GM21786 (cell line): ENCODE results near the gene HOXD10.

ENCODE experiments used
- ATAC-seq: cut with Tn5 transposase; IDR thresholded peaks from one replicate; pipeline ENCODE4 v1.9.1; 2021; ENCODE audit not compliant: unreplicated experiment

The HOXD10 gene

GRCh38 chr2:176115883-176116813, at the start of gene HOXD10:
Gene HOXD10 (plus strand): TSS chr2:176116778. CDS start chr2:176116834, 56 bp downstream.
- no peak for ATAC-seq

- no peak for ATAC-seq
These were observed 48.8 kb upstream of the HOXD10 start for GRCh38 chr2:176067589-176068418.

DNA sequence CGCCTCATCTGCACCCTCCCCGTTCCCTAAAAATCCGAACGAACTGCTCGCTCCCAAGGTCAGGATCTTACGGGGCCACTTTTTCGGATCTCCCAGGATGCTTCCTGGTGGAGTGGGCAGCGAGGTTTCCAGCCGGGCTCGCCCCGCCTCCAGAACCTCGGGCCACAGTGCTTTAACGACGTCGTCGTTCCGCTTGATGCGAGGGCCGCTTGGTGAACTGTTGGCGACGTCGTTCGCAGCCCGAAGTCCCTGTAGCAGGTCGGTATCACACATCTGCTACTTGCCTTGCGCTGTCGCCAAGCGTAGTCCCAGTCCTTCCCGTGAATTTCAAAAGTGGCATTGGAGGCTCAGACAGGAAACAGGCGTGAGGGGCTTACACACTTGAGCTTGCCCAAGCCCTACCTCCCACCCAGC, 48.2 kb upstream of the HOXD10 start:
- no peak for ATAC-seq

DNA sequence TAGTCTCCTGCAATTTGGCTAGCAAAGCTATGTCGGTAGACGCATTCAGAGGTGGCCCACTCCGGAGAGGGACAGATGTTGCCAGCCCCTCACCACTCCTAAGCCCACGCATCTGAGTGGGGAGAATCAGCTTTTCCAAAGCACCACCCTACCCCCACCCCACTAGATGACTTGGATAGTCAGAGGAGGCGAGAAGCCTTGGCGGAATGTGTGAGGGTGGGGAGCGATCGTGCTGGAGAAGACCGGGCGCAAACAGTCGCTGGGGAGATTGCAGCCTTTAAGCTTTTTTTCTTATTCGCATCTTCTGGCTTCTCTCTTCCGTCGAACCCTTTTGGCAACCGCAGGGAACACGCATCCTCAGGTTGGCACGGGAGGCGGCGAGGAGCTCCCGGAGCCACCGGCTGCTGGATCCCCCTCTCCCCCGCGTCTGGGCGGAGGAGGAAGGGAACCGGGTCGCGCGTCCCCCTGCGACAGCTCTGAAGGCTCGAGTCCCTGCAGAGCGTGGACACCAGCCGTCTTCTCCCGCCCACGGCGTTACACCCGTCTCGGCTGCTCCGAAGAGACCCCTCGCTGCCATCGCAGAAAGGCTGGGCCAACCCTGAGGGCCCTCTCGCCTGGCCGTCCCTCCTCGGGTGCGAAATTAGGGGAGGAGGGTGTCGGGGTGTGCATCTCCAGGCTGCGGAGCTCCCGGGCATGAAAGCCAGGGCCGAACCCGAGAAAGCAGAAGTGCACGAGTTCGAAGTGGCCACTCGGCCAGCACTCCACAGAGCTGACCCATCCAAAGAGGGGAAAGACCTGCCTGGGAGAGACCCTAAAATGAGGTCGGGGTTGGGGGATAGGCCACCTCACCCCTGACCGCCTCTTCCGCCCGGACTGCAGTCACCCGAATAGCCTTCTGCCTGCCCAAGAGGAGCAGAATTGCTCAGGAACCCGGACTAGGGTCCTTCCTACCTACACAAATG, 45.0 kb upstream of the HOXD10 start:
- no peak for ATAC-seq

DNA sequence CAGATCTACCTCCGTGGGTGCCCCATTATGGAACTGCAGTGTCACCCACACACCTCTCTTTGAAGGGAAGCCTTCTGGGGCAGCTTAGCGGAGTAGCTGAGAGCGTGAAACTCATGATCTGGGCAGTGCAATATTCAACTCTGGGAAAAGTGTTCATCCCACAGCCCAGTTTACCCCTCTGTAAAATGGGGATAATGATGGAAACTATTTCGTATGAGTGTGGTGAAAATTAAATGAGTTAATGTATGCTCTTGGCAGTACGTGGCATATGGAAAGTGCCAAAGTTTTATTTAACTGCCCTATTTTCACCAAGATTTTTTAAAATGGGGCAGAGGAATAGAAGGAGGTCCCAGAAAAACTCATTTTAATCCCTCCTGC, 44.3 kb upstream of the HOXD10 start:
- no peak for ATAC-seq

DNA sequence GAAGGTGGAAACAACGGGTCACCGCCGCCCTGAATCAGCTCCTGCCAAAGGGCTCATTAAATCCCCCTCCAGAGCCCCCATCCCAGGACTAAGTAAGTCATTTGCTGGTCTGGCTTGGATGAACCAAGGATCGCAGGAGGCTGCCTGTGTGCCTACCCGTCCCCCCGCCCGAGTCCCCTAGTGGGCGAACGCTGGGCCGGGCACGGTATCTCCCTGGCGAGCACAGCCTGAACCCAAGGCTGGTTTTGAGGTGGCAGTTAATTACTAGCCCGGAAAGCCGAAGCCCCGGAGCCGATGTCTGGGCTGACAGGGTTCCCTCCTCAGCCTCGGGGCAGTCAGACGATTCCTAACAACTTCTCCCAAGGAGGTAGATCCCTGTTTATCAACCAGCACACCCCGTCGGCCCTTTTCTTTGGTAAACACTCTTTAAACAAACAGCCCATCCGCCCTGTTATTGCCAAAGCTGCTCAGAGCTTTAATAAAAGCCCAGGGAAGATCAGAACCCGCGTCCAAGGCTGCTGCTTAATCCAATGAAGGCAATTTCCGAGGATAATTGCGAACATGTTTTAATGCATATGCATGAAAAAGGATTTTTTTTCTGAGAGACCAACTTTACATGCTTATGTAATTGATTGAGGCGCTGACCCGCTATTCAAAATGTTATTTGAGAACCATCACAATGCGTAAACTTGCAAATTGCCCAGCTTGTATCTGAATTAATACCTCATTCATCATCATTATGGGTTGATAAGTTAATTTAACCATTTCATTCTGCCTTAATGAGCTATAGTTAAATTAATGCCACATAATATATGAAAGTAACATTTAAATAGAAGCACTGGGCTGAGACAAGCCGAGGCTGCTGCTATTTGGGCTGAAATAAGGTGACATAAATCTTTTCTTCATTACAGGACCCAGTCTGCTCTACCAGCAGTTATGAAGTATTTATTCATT, 43.4 kb upstream of the HOXD10 start:
- ATAC-seq = no peak

DNA sequence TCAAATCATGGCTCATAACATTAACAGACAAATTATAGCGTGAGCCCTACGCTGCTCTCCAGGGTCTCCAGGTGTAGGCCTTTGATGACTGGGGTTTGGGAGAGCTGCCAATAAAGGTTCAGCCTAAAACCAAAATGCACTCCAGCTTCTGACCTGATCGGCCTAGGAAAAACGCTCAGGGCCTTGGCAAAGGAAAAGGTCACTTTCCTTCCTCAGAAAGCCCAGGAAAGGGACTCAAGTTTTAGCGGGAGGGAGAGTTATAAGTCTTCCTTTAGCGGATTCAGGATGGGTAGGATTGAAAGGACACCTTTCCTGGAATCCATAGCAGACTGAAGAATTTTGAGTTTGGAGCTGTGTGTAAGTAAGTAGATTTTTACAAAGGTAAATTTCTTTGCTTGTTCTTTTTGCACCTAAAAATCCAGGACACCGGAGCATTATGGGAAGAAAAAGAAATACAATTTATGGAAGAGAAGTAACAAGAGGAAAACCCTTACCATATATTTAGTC, 41.6 kb upstream of the HOXD10 start:
- no peak for ATAC-seq

- no peak for ATAC-seq
These were observed 41.1 kb upstream of the HOXD10 start for GRCh38 chr2:176075481-176075880.

GRCh38 chr2:176076063-176076462, 40.5 kb upstream of the HOXD10 start:
- ATAC-seq = no peak

- no peak for ATAC-seq
These were observed 39.8 kb upstream of the HOXD10 start for GRCh38 chr2:176076796-176077195.

GRCh38 chr2:176078541-176079284, 37.9 kb upstream of the HOXD10 start:
- ATAC-seq = no peak

DNA sequence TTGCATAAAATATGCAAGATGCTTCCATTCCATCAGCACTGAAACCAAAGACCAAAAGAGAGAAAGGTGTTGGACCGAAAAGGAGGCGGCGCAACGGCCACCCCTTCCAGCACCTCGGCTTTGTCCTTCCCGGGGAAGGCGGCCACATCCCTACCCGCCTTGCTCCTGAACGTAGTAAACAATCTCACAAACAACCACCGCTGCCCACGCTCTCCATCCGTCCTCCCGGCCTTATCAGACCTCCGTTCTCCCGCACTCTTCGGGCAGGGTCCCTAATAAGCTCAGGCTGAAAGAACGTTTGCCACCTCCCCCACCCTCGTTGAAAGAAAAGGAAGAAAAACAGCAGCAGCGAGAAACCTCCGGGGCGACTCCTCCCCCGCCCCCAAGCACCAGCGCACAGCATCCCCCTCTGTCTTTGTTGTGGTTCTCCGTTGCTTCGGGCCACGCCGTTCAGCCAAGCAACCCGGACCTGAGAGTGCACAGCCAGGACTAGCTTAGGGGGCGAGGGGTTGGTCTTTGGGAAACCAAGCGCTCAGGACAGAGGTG, 37.2 kb upstream of the HOXD10 start:
- ATAC-seq = no peak

DNA sequence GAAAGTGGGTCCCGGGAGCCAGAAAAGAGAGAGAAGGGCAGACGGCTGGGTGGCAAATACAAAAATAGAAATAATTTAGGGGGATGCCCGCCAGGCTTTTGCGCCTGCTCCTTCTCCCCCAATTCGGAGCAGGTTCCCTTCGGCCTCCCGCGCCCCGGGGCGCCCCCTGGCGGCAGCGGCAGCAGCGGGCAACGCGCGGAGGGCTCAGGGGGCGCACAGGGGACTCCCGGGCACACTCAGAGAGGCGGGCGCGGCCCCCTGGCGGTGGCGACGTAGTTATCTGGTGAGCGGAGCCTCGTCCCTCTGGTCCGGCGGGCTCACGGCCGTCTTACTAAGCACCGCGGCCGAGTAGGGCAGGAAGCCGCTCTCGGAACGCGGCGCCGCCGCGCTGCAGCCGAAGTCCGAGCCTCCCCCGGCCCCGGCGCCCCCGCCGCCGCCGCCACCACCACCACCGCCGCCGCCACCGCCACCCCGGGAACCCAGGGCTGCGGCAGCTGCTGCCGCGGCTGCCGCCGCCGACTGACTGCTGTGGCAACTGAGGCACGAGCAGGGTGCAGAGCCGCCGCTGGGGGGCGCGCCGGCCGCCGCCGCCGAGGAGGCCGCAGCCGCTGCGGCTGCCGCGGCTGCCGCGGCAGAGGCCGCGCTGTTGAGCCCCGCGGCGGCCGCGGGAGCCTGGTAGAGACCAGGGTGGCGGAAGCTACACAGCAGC, 36.6 kb upstream of the HOXD10 start:
- no peak for ATAC-seq

- no peak for ATAC-seq
These were observed 35.8 kb upstream of the HOXD10 start for GRCh38 chr2:176080540-176081375.

GRCh38 chr2:176081376-176081836, 35.2 kb upstream of the HOXD10 start:
- no peak for ATAC-seq

DNA sequence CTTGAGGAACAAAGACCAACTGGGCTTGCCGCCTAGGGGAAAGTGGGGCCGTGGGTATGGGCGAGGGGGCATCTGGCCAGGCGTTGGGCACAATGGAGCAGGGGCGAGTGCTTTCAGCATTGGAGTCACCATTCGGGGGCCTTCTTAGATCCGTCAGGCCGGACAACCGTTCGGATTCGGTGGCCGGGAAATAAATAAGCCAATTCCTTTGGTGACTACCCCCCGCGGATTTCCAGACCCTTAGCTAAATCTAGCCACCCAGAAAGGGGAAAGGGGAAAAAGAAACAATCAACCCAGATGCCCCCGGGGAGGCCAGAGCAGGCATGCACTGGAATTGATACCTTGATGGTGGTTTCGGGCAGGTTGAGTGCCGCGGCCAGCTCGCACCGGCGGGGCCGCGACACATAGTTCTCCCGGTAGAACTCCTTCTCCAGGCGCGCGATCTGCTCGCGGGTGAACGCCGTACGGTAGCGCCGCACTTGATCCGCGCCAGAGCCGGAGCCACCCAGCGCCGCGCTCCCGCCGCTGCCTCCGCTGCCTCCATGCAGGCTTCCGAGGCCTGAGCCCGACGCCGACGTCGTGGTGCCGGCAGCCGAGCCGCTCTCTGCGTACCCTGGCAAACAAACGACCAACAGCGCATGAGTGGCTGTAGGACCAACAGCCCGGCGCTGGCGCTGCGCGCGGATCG, 34.6 kb upstream of the HOXD10 start:
- no peak for ATAC-seq
